ENCODE results near the gene AAK1. TPM values are rescaled to one million over a fixed set of nuclear protein-coding genes. Genes with fewer than 3 reads are reported as not detected.

The AAK1 gene
- total and polyA plus RNA-seq, 7 donors = 5.4 to 35.7 (median 20.7) TPM

- intact Hi-C loops (cut with DNase I) = no loop called here
- Histone ChIP-seq H3K9me3 (no peaks in the 10 kb centered on the region), H3K36me3 (no peaks in the 10 kb centered on the region), H3K4me3 (no peak overlapping the region), H3K27me3 (no peaks in the 10 kb centered on the region), H3K4me1 (peaks cover 0 to 3% (median 0%) of the 10 kb centered on the region in 4 donors), H3K27ac (no peak overlapping the region)
- TF ChIP-seq EP300 (IDR thresholded peaks at IDR 0.05) (no peak), POLR2A (IDR thresholded peaks at IDR 0.05) (no peak), CTCF (IDR thresholded peaks at IDR 0.05) (no peak), POLR2AphosphoS5 (IDR thresholded peaks at IDR 0.05) (no peak)
- 48 to 80% methylated on average over 6 of the region's 6 CpGs for WGBS, 2 donors
- DNase-seq = no peak
These were observed 54.6 kb downstream of the AAK1 start for GRCh38 chr2:69588945-69589344.

- TF ChIP-seq POLR2AphosphoS5 (IDR thresholded peaks at IDR 0.05) (no peak), POLR2A (IDR thresholded peaks at IDR 0.05) (no peak), EP300 (IDR thresholded peaks at IDR 0.05) (no peak), CTCF (IDR thresholded peaks at IDR 0.05) (no peak)
- Histone ChIP-seq H3K27me3 (no peaks in the 10 kb centered on the region), H3K27ac (no peak overlapping the region), H3K36me3 (no peaks in the 10 kb centered on the region), H3K4me3 (no peak overlapping the region), H3K4me1 (peaks cover 0 to 4% (median 2%) of the 10 kb centered on the region in 4 donors), H3K9me3 (no peaks in the 10 kb centered on the region)
- DNase-seq = no peak
- intact Hi-C loops (cut with DNase I) = no loop called here
- WGBS, 2 donors = 89 to 94% methylated on average over 3 of the region's 3 CpGs
These were observed 55.1 kb downstream of the AAK1 start for GRCh38 chr2:69588403-69588802.

GRCh38 chr2:69585855-69586555, 57.5 kb downstream of the AAK1 start:
- Histone ChIP-seq H3K36me3 (no peaks in the 10 kb centered on the region), H3K4me3 (no peak overlapping the region), H3K4me1 (peaks cover 0 to 21% (median 20%) of the 10 kb centered on the region in 4 donors), H3K27me3 (no peaks in the 10 kb centered on the region), H3K9me3 (no peaks in the 10 kb centered on the region), H3K27ac (no peak overlapping the region)
- intact Hi-C loops (cut with DNase I) = no loop called here
- TF ChIP-seq POLR2A (IDR thresholded peaks at IDR 0.05) (no peak), POLR2AphosphoS5 (IDR thresholded peaks at IDR 0.05) (no peak), CTCF (IDR thresholded peaks at IDR 0.05) (no peak), EP300 (IDR thresholded peaks at IDR 0.05) (no peak)
- 95 to 96% methylated on average over 6 of the region's 6 CpGs for WGBS, 2 donors
- no peak for DNase-seq

- H3K4me1 ChIP-seq = peaks cover 0 to 21% (median 18%) of the 10 kb centered on the region in 4 donors
- H3K9me3 ChIP-seq = no peaks in the 10 kb centered on the region
- 88 to 90% methylated on average over 9 of the region's 9 CpGs for WGBS, 2 donors
- DNase-seq = no peak
- no peaks in the 10 kb centered on the region for H3K27me3 ChIP-seq
- intact Hi-C loops (cut with DNase I) = no loop called here
- H3K4me3 ChIP-seq = no peak overlapping the region
- no peaks in the 10 kb centered on the region for H3K36me3 ChIP-seq
- H3K27ac ChIP-seq = no peak overlapping the region
- no peak for TF ChIP-seq EP300 (IDR thresholded peaks at IDR 0.05)
- no peak for TF ChIP-seq POLR2AphosphoS5 (IDR thresholded peaks at IDR 0.05)
- no peak for TF ChIP-seq POLR2A (IDR thresholded peaks at IDR 0.05)
- TF ChIP-seq CTCF (IDR thresholded peaks at IDR 0.05) = no peak
These were observed 59.2 kb downstream of the AAK1 start for GRCh38 chr2:69584127-69584889.
